Esophagus squamous epithelium (tissue), 5 donors: ENCODE data around the gene MEF2D. TPM values are rescaled to one million over a fixed set of nuclear protein-coding genes. Genes with fewer than 3 reads are reported as not detected.

Source experiments
- DNase-seq: peaks from one replicate; lab custom pipeline; 2025; lab: John Stamatoyannopoulos, UW
- H3K27ac ChIP-seq, 4 donors: fragments of 200-600 bp; sonication (generic); one replicate each; pipeline ENCODE4 v1.5.1; 2016 to 2019; ENCODE audit warnings: mild to moderate bottlenecking in 1 of 4
- H3K27me3 ChIP-seq, 4 donors: fragments of 200-600 bp; sonication (generic); 1 replicate in 3 of 4; 2 replicates in 1 of 4; pipeline versions ENCODE4 v1.5.1 to v1.6.0; 2017 to 2021; ENCODE audit warnings: antibody characterized with exemption in 1 of 4
- H3K36me3 ChIP-seq, 3 donors: fragments of 200-600 bp; sonication (generic); one replicate each; pipeline ENCODE4 v1.5.1; 2016 to 2019
- H3K4me1 ChIP-seq, 3 donors: fragments of 200-600 bp; sonication (generic); one replicate each; pipeline ENCODE4 v1.5.1; 2017 to 2019
- H3K4me3 ChIP-seq, 4 donors: fragments of 200-600 bp; sonication (generic); 1 replicate in 3 of 4; 2 replicates in 1 of 4; pipeline ENCODE4 v1.5.1; 2016 to 2019; ENCODE audit warnings: mild to moderate bottlenecking in 2 of 4, moderate library complexity in 1 of 4
- H3K9me3 ChIP-seq, 3 donors: fragments of 200-600 bp; sonication (generic); one replicate each; pipeline ENCODE4 v1.5.1; 2016 to 2019
- CTCF ChIP-seq, 6 experiments: fragments of 450-650 bp in 4 of 6; fragments of 200-600 bp in 2 of 6; sonication (generic) in 2 of 6; IDR thresholded peaks; one replicate each; pipeline ENCODE4 v1.5.1; 2016 to 2019; ENCODE audit warnings: antibody characterized with exemption in 6 of 6, mild to moderate bottlenecking in 4 of 6, moderate library complexity in 4 of 6
- POLR2A ChIP-seq, 4 donors: fragments of 450-650 bp; IDR thresholded peaks; one replicate each; pipeline ENCODE4 v1.6.1; 2017; ENCODE audit warnings: antibody characterized with exemption in 4 of 4, mild to moderate bottlenecking in 4 of 4, moderate library complexity in 3 of 4
- WGBS, 2 donors: methylation state at CpG; one replicate each; pipeline ENCODE4 v1.1.5; 2018; 5-methylcytosine and 5-hydroxymethylcytosine counted together
- intact Hi-C: fragments of 100-400 bp; cut with DNase I; formaldehyde crosslinking; loops from one replicate; pipeline ENCODE4 v1.15.0; 2022
- total RNA-seq, 4 donors: library from RNA; depleted of rRNA; stranded (reverse); fragments of >200 nt; gene quantifications; one replicate each; pipeline ENCODE4 v1.1.0, GENCODE V29; 2016
- donor health status: DM: yes; HTN: yes; CAD: no.

The MEF2D gene
- total RNA-seq, 4 donors from 2014 or later = 9.1 to 30.1 (median 12.1) TPM

- intact Hi-C loops = no loop called here
- H3K4me3 ChIP-seq = peak overlapping the region in 3 of 4 donors; percentile 22 to 61 (median 38)
- no peak for DNase-seq
These were observed 65.5 kb downstream of the MEF2D start for GRCh38 chr1:156434989-156435544.

GRCh38 chr1:156433602-156434001 lies 67.0 kb downstream of the MEF2D start:
- H3K36me3 ChIP-seq = no peaks in the 10 kb centered on the region
- WGBS, 2 donors = 80 to 100% methylated on average over 1 of the region's 1 CpG
- peaks cover 13 to 27% (median 17%) of the 10 kb centered on the region in 3 donors for H3K4me1 ChIP-seq
- no peak overlapping the region for H3K4me3 ChIP-seq
- peaks cover 23 to 100% (median 67%) of the 10 kb centered on the region in 4 donors for H3K27me3 ChIP-seq
- TF ChIP-seq POLR2A (IDR thresholded peaks at IDR 0.05) (no peak), CTCF (IDR thresholded peaks at IDR 0.05) (no peak)
- no peak for DNase-seq
- no peak overlapping the region for H3K27ac ChIP-seq
- intact Hi-C loops = no loop called here
- no peaks in the 10 kb centered on the region for H3K9me3 ChIP-seq

More at GRCh38 chr1:156434989-156435544, 65.5 kb downstream of the MEF2D start:
- H3K9me3 ChIP-seq = no peaks in the 10 kb centered on the region
- peaks cover 30 to 100% (median 71%) of the 10 kb centered on the region in 4 donors for H3K27me3 ChIP-seq
- H3K36me3 ChIP-seq = no peaks in the 10 kb centered on the region
- peaks cover 13 to 27% (median 17%) of the 10 kb centered on the region in 3 donors for H3K4me1 ChIP-seq
- WGBS, 2 donors = 44% methylated on average over 9 of the region's 20 CpGs; no CpG with 5 or more reads in 1 of the 2 donors
- TF ChIP-seq POLR2A (IDR thresholded peaks at IDR 0.05) (no peak), CTCF (IDR thresholded peaks at IDR 0.05) (no peak)
- no peak overlapping the region for H3K27ac ChIP-seq

- peaks cover 23 to 100% (median 65%) of the 10 kb centered on the region in 4 donors for H3K27me3 ChIP-seq
- H3K4me3 ChIP-seq = no peak overlapping the region
- peaks cover 13 to 27% (median 17%) of the 10 kb centered on the region in 3 donors for H3K4me1 ChIP-seq
- no peaks in the 10 kb centered on the region for H3K9me3 ChIP-seq
- no peak for DNase-seq
- no peak overlapping the region for H3K27ac ChIP-seq
- no peaks in the 10 kb centered on the region for H3K36me3 ChIP-seq
- 25 to 42% methylated on average over 3 to 4 of the region's 4 CpGs for WGBS, 2 donors
- TF ChIP-seq CTCF (IDR thresholded peaks at IDR 0.05) (no peak), POLR2A (IDR thresholded peaks at IDR 0.05) (no peak)
- intact Hi-C loops = no loop called here
These were observed 67.5 kb downstream of the MEF2D start for GRCh38 chr1:156433032-156433431.

DNA sequence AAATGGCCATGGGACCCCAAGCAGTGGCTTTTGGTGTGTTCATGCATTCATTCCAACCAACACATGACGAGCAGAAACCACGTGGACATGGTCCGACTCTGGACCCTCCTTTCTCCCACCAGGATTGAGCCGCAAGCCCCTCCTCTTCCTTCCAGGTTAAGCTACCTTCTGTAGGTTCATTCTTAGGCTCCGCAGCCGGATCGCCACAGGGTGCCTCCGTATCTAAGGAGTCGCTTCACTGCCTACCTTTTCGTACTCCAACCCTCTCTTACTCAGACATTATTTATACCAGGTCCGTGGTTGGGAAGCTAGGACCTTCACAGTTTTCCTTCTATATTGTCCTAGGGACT lies 67.9 kb downstream of the MEF2D start:
- H3K27me3 ChIP-seq = peaks cover 23 to 100% (median 62%) of the 10 kb centered on the region in 4 donors
- no peak for DNase-seq
- no peak overlapping the region for H3K4me3 ChIP-seq
- WGBS, 2 donors = 10 to 19% methylated on average over 11 of the region's 11 CpGs
- peaks cover 13 to 27% (median 17%) of the 10 kb centered on the region in 3 donors for H3K4me1 ChIP-seq
- no peaks in the 10 kb centered on the region for H3K9me3 ChIP-seq
- no peak overlapping the region for H3K27ac ChIP-seq
- H3K36me3 ChIP-seq = no peaks in the 10 kb centered on the region
- TF ChIP-seq POLR2A (IDR thresholded peaks at IDR 0.05) = no peak
- no peak for TF ChIP-seq CTCF (IDR thresholded peaks at IDR 0.05)
- intact Hi-C loops = no loop called here

DNA sequence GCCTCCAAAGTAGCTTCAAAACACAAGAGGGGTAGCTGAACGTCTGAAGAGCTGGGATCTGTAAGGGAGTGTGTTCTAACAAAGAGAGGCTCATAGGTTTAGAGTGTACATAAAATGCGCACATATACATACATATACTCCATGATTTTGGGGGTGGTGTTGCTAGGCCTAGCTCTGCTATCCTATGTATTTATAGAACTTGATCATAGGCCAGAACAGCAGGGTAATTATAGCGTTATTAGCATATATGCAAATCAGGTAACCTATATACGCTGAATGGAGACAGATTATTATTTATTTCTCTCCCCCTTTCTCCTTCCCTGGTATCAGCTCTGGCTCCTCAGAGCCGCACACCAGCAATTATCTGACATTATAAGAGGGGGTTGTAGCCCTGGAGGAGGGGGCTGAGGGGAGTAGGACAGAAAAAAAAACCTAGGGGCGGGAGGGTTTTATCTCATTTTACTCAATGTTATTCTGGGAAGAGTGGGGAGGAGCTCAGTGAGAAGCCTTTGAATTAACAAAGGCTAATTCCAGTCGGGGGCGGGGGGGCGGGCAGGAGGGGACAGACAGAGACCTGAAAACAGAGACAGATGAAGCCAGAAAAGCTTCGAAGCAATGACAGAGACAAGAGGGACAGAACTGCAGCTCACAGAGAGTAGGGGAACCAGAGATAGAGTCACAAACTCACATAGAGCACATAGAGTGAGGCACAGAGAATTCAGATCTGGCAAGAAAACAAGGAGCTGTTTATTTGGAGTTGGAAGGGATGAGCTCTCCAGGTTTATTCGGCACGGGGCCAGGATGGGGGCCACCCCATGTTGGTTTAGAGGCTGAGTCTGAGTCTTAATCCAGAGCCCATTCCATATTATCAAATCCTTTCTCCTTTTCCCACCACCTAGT lies 68.6 kb downstream of the MEF2D start:
- intact Hi-C loops = no loop called here
- Histone ChIP-seq H3K4me1 (peaks cover 13 to 22% (median 17%) of the 10 kb centered on the region in 3 donors), H3K36me3 (no peaks in the 10 kb centered on the region), H3K4me3 (no peak overlapping the region), H3K27me3 (peaks cover 18 to 100% (median 56%) of the 10 kb centered on the region in 4 donors), H3K9me3 (no peaks in the 10 kb centered on the region), H3K27ac (no peak overlapping the region)
- 22 to 27% methylated on average over 9 to 11 of the region's 12 CpGs for WGBS, 2 donors
- TF ChIP-seq POLR2A (IDR thresholded peaks at IDR 0.05) = no peak
- no peak for TF ChIP-seq CTCF (IDR thresholded peaks at IDR 0.05)
- no peak for DNase-seq
